NCI-H2196 treated with DMSO at 0.1 percent for 48 hours (cell line): ENCODE measurements around the gene SUCLG2.

Source experiments
- DNase-seq: peaks from one replicate; lab custom pipeline; 2025; ENCODE audit not compliant: unreplicated experiment; lab: John Stamatoyannopoulos, UW

Gene SUCLG2

GRCh38 chr3:67649681-67650080 lies 4.7 kb downstream of the SUCLG2 start:
- no peak for DNase-seq

- no peak for DNase-seq
These were observed 5.7 kb downstream of the SUCLG2 start for GRCh38 chr3:67648701-67649100.

GRCh38 chr3:67648229-67648628 lies 6.2 kb downstream of the SUCLG2 start:
- no peak for DNase-seq

GRCh38 chr3:67647390-67647878 lies 7.0 kb downstream of the SUCLG2 start:
- no peak for DNase-seq

GRCh38 chr3:67646586-67647234 lies 7.7 kb downstream of the SUCLG2 start:
- DNase-seq, result no peak

- DNase-seq, result no peak
These were observed 9.6 kb downstream of the SUCLG2 start for GRCh38 chr3:67644827-67645226.

- DNase-seq, result no peak
These were observed 11.7 kb downstream of the SUCLG2 start for GRCh38 chr3:67642734-67643133.

- DNase-seq, result no peak
These were observed 12.2 kb downstream of the SUCLG2 start for GRCh38 chr3:67642190-67642589.

- DNase-seq, result no peak
These were observed 13.0 kb downstream of the SUCLG2 start for GRCh38 chr3:67641451-67641850.

- DNase-seq, result no peak
These were observed 14.3 kb downstream of the SUCLG2 start for GRCh38 chr3:67640023-67640660.

- no peak for DNase-seq
These were observed 17.0 kb downstream of the SUCLG2 start for GRCh38 chr3:67637255-67637900.

GRCh38 chr3:67635806-67636205 lies 18.6 kb downstream of the SUCLG2 start:
- DNase-seq, result no peak

- DNase-seq, result no peak
These were observed 19.2 kb downstream of the SUCLG2 start for GRCh38 chr3:67635257-67635656.

GRCh38 chr3:67630666-67631362 lies 23.6 kb downstream of the SUCLG2 start:
- no peak for DNase-seq

GRCh38 chr3:67624687-67625086 lies 29.7 kb downstream of the SUCLG2 start:
- DNase-seq, result no peak

- no peak for DNase-seq
These were observed 30.3 kb downstream of the SUCLG2 start for GRCh38 chr3:67624078-67624477.

- no peak for DNase-seq
These were observed 31.8 kb downstream of the SUCLG2 start for GRCh38 chr3:67622652-67623051.

- no peak for DNase-seq
These were observed 33.5 kb downstream of the SUCLG2 start for GRCh38 chr3:67620869-67621268.

GRCh38 chr3:67619991-67620390 lies 34.4 kb downstream of the SUCLG2 start:
- no peak for DNase-seq

GRCh38 chr3:67617518-67617917 lies 36.9 kb downstream of the SUCLG2 start:
- no peak for DNase-seq

- no peak for DNase-seq
These were observed 38.4 kb downstream of the SUCLG2 start for GRCh38 chr3:67616046-67616445.

GRCh38 chr3:67614195-67614594 lies 40.2 kb downstream of the SUCLG2 start:
- no peak for DNase-seq
